ENCODE data around the gene NUDT17.
"Not testable (repeated sequence)": the region's sequence is repeated elsewhere in the genome, so short reads cannot be mapped to it uniquely, and the experiment has no call there.

Gene NUDT17

DNA sequence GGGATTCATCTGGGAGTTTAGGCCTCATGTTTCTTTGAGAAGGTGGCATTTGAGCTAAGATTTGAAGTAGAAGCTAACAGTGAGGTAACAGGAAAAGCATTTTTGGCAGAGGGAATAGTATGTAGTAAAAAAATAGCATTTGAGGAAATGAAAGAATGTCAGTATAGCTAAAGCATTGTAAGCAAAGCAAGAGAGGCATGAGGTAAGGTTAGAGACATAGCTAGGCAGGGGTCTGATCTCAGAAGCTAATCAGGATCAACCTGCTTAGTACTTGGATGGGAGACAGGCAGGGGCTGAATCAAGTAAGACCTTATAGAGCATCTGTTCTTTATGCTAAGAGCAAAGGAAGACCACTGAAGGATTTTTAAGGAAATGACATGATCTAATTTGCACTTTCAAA, 17.5 kb upstream of the NUDT17 start:
- no peak for ATAC-seq
- TF ChIP-seq ZNF565 (CRISPR knock-in tag; conservative IDR thresholded peaks at IDR 0.05; ENCODE audit: low read depth) (no peak), ZFP3 (CRISPR knock-in tag; IDR thresholded peaks at IDR 0.05) (no peak), RARB (CRISPR knock-in tag; IDR thresholded peaks at IDR 0.05) (no peak), ISL1 (CRISPR knock-in tag; IDR thresholded peaks at IDR 0.05) (no peak), ESRRG (CRISPR knock-in tag; IDR thresholded peaks at IDR 0.05) (no peak)
- TF ChIP-seq, protein P1, sequence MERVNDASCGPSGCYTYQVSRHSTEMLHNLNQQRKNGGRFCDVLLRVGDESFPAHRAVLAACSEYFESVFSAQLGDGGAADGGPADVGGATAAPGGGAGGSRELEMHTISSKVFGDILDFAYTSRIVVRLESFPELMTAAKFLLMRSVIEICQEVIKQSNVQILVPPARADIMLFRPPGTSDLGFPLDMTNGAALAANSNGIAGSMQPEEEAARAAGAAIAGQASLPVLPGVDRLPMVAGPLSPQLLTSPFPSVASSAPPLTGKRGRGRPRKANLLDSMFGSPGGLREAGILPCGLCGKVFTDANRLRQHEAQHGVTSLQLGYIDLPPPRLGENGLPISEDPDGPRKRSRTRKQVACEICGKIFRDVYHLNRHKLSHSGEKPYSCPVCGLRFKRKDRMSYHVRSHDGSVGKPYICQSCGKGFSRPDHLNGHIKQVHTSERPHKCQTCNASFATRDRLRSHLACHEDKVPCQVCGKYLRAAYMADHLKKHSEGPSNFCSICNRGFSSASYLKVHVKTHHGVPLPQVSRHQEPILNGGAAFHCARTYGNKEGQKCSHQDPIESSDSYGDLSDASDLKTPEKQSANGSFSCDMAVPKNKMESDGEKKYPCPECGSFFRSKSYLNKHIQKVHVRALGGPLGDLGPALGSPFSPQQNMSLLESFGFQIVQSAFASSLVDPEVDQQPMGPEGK (CRISPR knock-in tag; IDR thresholded peaks at IDR 0.05; ENCODE audit: borderline replicate concordance) = no peak
- TF ChIP-seq, protein P2, sequence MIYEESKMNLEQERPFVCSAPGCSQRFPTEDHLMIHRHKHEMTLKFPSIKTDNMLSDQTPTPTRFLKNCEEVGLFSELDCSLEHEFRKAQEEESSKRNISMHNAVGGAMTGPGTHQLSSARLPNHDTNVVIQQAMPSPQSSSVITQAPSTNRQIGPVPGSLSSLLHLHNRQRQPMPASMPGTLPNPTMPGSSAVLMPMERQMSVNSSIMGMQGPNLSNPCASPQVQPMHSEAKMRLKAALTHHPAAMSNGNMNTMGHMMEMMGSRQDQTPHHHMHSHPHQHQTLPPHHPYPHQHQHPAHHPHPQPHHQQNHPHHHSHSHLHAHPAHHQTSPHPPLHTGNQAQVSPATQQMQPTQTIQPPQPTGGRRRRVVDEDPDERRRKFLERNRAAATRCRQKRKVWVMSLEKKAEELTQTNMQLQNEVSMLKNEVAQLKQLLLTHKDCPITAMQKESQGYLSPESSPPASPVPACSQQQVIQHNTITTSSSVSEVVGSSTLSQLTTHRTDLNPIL (CRISPR knock-in tag; IDR thresholded peaks at IDR 0.05; ENCODE audit: low read depth) = no peak
- TF ChIP-seq, protein P3, sequence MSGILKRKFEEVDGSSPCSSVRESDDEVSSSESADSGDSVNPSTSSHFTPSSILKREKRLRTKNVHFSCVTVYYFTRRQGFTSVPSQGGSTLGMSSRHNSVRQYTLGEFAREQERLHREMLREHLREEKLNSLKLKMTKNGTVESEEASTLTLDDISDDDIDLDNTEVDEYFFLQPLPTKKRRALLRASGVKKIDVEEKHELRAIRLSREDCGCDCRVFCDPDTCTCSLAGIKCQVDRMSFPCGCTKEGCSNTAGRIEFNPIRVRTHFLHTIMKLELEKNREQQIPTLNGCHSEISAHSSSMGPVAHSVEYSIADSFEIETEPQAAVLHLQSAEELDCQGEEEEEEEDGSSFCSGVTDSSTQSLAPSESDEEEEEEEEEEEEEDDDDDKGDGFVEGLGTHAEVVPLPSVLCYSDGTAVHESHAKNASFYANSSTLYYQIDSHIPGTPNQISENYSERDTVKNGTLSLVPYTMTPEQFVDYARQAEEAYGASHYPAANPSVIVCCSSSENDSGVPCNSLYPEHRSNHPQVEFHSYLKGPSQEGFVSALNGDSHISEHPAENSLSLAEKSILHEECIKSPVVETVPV (CRISPR knock-in tag; IDR thresholded peaks at IDR 0.05) = no peak

DNA sequence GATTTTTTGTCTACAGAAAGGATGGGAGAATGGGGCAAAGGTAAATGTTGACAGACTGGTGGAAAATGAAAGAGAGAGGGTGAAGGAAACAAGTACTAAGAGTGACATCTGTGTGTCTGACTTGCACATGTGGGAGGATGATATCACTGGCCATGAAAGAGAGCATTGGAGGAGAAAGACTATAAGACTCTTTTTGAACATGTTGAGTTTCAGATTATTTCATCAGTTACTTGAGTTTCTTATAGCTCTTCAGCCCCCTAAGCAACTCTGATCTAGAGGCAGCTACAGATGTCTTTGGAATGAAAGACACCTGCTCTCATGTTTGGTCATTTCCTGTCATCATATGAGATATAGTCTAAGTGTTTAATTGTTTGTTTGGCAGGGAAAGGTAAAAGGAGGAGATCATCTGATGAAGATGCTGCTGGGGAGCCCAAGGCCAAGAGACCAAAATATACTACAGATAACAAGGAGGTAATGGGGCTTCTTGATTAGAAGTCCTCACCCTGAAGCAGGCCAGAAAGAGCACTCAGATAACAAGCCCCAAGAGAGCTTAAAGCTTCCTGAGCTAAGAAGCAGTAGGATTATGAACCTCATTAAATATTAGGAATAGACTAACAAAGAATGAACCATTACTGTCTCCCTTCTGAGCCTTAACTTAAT, 16.9 kb upstream of the NUDT17 start:
- TF ChIP-seq, protein P2 (CRISPR knock-in tag; IDR thresholded peaks at IDR 0.05; ENCODE audit: low read depth) = no peak
- no peak for TF ChIP-seq PPARA (CRISPR knock-in tag; IDR thresholded peaks at IDR 0.05; ENCODE audit: borderline replicate concordance)
- TF ChIP-seq, protein P4, sequence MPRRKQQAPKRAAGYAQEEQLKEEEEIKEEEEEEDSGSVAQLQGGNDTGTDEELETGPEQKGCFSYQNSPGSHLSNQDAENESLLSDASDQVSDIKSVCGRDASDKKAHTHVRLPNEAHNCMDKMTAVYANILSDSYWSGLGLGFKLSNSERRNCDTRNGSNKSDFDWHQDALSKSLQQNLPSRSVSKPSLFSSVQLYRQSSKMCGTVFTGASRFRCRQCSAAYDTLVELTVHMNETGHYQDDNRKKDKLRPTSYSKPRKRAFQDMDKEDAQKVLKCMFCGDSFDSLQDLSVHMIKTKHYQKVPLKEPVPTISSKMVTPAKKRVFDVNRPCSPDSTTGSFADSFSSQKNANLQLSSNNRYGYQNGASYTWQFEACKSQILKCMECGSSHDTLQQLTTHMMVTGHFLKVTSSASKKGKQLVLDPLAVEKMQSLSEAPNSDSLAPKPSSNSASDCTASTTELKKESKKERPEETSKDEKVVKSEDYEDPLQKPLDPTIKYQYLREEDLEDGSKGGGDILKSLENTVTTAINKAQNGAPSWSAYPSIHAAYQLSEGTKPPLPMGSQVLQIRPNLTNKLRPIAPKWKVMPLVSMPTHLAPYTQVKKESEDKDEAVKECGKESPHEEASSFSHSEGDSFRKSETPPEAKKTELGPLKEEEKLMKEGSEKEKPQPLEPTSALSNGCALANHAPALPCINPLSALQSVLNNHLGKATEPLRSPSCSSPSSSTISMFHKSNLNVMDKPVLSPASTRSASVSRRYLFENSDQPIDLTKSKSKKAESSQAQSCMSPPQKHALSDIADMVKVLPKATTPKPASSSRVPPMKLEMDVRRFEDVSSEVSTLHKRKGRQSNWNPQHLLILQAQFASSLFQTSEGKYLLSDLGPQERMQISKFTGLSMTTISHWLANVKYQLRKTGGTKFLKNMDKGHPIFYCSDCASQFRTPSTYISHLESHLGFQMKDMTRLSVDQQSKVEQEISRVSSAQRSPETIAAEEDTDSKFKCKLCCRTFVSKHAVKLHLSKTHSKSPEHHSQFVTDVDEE (CRISPR knock-in tag; IDR thresholded peaks at IDR 0.05) = no peak
- TF ChIP-seq ZNF70 (CRISPR knock-in tag; IDR thresholded peaks at IDR 0.05) = no peak
- TF ChIP-seq ZC3H10 (CRISPR knock-in tag; IDR thresholded peaks at IDR 0.05) = no peak
- TF ChIP-seq, protein P5, sequence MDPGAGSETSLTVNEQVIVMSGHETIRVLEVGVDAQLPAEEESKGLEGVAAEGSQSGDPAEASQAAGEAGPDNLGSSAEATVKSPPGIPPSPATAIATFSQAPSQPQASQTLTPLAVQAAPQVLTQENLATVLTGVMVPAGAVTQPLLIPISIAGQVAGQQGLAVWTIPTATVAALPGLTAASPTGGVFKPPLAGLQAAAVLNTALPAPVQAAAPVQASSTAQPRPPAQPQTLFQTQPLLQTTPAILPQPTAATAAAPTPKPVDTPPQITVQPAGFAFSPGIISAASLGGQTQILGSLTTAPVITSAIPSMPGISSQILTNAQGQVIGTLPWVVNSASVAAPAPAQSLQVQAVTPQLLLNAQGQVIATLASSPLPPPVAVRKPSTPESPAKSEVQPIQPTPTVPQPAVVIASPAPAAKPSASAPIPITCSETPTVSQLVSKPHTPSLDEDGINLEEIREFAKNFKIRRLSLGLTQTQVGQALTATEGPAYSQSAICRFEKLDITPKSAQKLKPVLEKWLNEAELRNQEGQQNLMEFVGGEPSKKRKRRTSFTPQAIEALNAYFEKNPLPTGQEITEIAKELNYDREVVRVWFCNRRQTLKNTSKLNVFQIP (CRISPR knock-in tag; IDR thresholded peaks at IDR 0.05; ENCODE audit: borderline replicate concordance, low read depth) = no peak
- TF ChIP-seq CSDC2 (CRISPR knock-in tag; IDR thresholded peaks at IDR 0.05) = no peak
- no peak for TF ChIP-seq ESRRG (CRISPR knock-in tag; IDR thresholded peaks at IDR 0.05)
- no peak for TF ChIP-seq ISL1 (CRISPR knock-in tag; IDR thresholded peaks at IDR 0.05)
- no peak for TF ChIP-seq ZNF8 (CRISPR knock-in tag; IDR thresholded peaks at IDR 0.05)
- TF ChIP-seq, protein P1 (CRISPR knock-in tag; IDR thresholded peaks at IDR 0.05; ENCODE audit: borderline replicate concordance) = no peak
- ATAC-seq = no peak

DNA sequence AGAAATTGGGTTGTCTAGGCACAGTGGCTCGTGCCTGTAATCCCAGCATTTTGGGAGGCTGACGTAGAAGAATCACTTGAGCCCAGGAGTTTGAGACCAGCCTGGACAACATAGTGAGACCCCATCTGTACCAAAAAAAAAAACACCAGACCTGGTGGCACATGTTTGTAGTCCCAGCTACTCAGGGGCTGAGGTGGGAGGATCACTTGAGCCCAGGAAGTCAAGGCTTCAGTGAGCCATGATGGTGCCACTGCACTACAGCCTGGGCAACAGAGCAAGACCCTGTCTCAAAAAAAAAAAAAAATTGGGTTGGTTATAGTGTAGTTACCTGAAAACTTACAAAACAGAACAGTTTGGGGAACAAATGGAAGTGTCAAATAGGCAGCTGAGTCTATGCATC, 14.6 kb upstream of the NUDT17 start:
- ATAC-seq = not testable (repeated sequence)

Measured in SK-N-SH treated with all-trans-retinoic acid at 6 μM for 48 hours (cell line).